ENCODE data around the gene DDX46. TPM values are rescaled to one million over a fixed set of nuclear protein-coding genes. Genes with fewer than 3 reads are reported as not detected.
A peak's percentile ranks its signal among the peaks of the same experiment; 100 is the strongest.

DDX46 gene
- total and polyA plus RNA-seq, 4 experiments from 2014 or later: 19.6 to 66.8 (median 42.5) TPM

DNA sequence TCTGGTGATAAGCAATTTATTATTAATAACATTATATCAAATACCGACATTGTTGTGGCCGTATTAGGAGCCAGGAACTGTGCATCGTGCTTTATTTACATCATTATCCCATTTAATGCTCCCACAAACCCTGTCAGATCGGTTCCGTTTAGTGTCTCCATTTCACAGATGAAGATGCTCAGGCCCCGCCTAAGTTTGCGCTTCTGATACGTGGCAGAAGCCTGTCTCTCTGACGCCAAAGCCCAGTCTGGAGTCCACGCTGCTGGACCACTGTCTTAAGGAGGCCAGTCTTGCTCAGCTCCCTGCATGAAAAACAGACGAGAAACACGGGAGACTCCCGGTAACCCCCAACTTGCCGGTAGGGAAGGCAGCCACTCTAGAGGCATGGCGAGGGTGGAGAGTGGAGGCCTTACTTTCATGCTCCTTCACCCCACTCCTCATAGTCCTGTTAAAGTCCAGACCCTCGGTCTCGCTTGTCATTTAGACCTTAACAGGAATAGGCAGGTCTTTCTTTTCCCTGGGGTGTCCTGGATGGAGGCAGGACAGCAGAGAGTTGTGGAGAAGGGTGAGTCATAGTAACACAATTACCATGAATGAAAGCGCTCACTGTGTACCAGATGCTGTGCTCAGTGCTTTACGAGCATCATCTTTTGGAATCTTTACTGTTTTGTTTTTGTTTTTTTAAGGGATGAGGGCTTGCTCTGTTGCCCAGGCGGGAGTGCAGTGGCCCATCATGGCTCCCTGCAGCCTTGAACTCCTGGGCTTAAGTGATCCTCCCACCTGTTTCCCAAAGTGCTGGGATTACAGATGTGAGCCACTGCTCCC, 116.5 kb downstream of the DDX46 start:
- Histone ChIP-seq H3K4me1 (ENCODE audit: insufficient read depth, low read length) (peaks cover 33% of the 10 kb centered on the region), H3K9me3 (ENCODE audit: control insufficient read depth in 1 of 2, low read length in 2 of 2) (no peaks in the 10 kb centered on the region), H3K27ac (ENCODE audit: low read depth, low read length) (peak overlapping the region; percentile 78), H3K4me3 (ENCODE audit: low read length in 2 of 2) (peak overlapping the region; percentile 90 to 91), H3K36me3 (ENCODE audit: insufficient read depth, low read length) (no peaks in the 10 kb centered on the region), H3K27me3 (ENCODE audit: insufficient read depth, low read length) (no peaks in the 10 kb centered on the region)
- POLR2A ChIA-PET (ENCODE audit: partially characterized antibody): interaction anchor here (0.6 to 3.8 kb wide), 10 partner anchors 12 to 649 kb away, joined by 3 to 69 read pairs (median 4); partner anchors contain the start of genes C5orf24, CAMLG, PCBD2 and PPP2CA
- peak overlapping the region; percentile 93 to 98 (median 94) for H3K4me3 Mint-ChIP-seq
- peaks cover 0 to 16% of the 10 kb centered on the region in 2 donors for H3K36me3 Mint-ChIP-seq
- no peaks in the 10 kb centered on the region for H3K9me3 Mint-ChIP-seq
- peaks cover 30 to 58% (median 45%) of the 10 kb centered on the region in 4 donors for H3K4me1 Mint-ChIP-seq
- CTCF ChIA-PET (ENCODE audit: partially characterized antibody): interaction anchor here (3.4 kb wide), 1 partner anchor 30 kb away, joined by 17 read pairs; the partner anchor contains the start of gene PCBD2
- peak overlapping the region; percentile 86 to 97 (median 96) for H3K27ac Mint-ChIP-seq
- no peaks in the 10 kb centered on the region for H3K27me3 Mint-ChIP-seq
- intact Hi-C loops (cut with micrococcal nuclease): loop anchor here (1.0 kb wide), 4 partner anchors 30 to 137 kb away; partner anchors contain the start of genes C5orf24, CAMLG, DDX46 and PCBD2
- DNase-seq: peak; percentile 11 to 47 (median 23)

DNA sequence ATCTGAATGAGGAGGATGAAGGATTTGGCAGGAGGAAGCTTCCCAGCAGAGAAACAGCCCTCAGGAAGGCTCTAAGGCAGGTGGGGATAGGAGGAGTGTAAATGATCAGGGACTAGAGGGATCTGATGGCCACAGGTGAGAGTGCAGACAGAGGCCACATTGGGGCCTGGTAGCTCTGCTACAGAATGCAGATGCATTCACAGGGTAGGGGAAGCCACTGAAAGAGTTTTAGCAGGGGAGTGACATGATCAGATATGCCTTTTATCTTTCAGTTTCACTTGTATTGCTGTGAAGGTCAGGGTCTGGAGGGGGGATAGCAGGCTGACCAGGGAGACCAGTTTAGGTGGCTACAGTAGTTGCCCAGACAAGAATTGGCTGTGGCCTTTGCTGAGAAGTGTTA, 118.6 kb downstream of the DDX46 start:
- DNase-seq: no peak
- no peaks in the 10 kb centered on the region for H3K36me3 ChIP-seq (ENCODE audit: insufficient read depth, low read length)
- H3K4me1 ChIP-seq (ENCODE audit: insufficient read depth, low read length): peaks cover 33% of the 10 kb centered on the region
- intact Hi-C loops (cut with micrococcal nuclease): no loop called here
- POLR2A ChIA-PET (ENCODE audit: partially characterized antibody): interaction anchor here (1.6 kb wide), 1 partner anchor 8 kb away, joined by 4 read pairs; no protein-coding TSS in a partner anchor
- Mint-ChIP-seq H3K27me3 (no peaks in the 10 kb centered on the region), H3K4me1 (peaks cover 34 to 65% (median 51%) of the 10 kb centered on the region in 4 donors), H3K36me3 (peaks cover 3 to 19% of the 10 kb centered on the region in 2 donors), H3K9me3 (no peaks in the 10 kb centered on the region), H3K4me3 (peak overlapping the region in 6 of 8 donors; percentile 22 to 98 (median 47)), H3K27ac (peak overlapping the region; percentile 8 to 85 (median 76))
- CTCF ChIA-PET (ENCODE audit: partially characterized antibody): no interaction called here
- no peaks in the 10 kb centered on the region for H3K9me3 ChIP-seq (ENCODE audit: control insufficient read depth in 1 of 2, low read length in 2 of 2)
- no peaks in the 10 kb centered on the region for H3K27me3 ChIP-seq (ENCODE audit: insufficient read depth, low read length)
- no peak overlapping the region for H3K27ac ChIP-seq (ENCODE audit: low read depth, low read length)
- H3K4me3 ChIP-seq (ENCODE audit: low read length in 2 of 2): no peak overlapping the region

DNA sequence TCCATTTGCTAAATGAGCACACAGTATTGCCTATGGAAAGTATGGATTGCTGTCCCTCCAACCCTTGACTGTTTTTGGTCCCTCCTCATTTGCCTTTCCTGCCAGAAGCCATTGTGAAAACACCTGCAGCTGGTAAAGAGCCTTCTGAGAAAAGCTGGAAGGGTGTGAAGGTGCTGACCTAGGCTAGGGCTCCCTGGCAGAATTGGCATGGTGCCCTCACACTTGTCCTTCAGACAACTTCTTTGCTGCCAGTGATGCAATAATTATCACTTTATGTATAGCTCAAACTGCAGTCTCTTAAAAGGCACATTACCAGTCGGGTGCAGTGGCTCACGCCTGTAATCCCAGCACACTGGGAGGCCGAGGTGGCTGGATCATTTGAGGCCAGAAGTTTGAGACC, 119.8 kb downstream of the DDX46 start:
- no peaks in the 10 kb centered on the region for H3K9me3 Mint-ChIP-seq
- H3K4me3 Mint-ChIP-seq: peak overlapping the region in 1 of 8 donors; percentile 3
- POLR2A ChIA-PET (ENCODE audit: partially characterized antibody): interaction anchor here (1.6 kb wide), 1 partner anchor 26 kb away, joined by 5 read pairs; the partner anchor contains the start of gene PCBD2
- Histone ChIP-seq H3K27me3 (ENCODE audit: insufficient read depth, low read length) (no peaks in the 10 kb centered on the region), H3K36me3 (ENCODE audit: insufficient read depth, low read length) (no peaks in the 10 kb centered on the region), H3K4me3 (ENCODE audit: low read length in 2 of 2) (no peak overlapping the region), H3K4me1 (ENCODE audit: insufficient read depth, low read length) (peaks cover 32% of the 10 kb centered on the region), H3K9me3 (ENCODE audit: control insufficient read depth in 1 of 2, low read length in 2 of 2) (no peaks in the 10 kb centered on the region), H3K27ac (ENCODE audit: low read depth, low read length) (no peak overlapping the region)
- CTCF ChIA-PET (ENCODE audit: partially characterized antibody): interaction anchor here (2.2 kb wide), 1 partner anchor 26 kb away, joined by 7 read pairs; the partner anchor contains the start of gene PCBD2
- H3K4me1 Mint-ChIP-seq: peaks cover 34 to 62% (median 49%) of the 10 kb centered on the region in 4 donors
- peaks cover 3 to 19% of the 10 kb centered on the region in 2 donors for H3K36me3 Mint-ChIP-seq
- no peaks in the 10 kb centered on the region for H3K27me3 Mint-ChIP-seq
- H3K27ac Mint-ChIP-seq: peak overlapping the region in 4 of 7 donors; percentile 3 to 83 (median 26)
- DNase-seq: no peak
- intact Hi-C loops (cut with micrococcal nuclease): no loop called here

DNA sequence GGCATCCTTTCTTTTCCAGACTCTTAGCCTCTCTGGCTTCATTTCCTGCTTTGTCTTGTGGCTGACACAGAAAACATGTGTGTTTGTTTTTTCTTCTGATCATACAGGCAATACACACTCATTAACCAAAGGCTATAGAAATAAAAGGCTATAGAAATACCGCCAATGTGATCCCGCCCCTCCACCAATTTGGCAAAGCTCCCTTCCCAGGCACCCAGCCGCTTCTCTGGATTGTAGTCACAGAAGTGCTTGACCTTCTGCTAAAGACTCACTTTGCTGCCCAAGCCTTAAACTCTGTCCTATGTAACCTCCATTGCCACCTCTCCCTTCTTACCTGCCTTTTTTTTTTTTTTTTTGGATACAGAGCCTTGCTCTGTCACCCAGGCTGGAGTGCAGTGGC, 120.9 kb downstream of the DDX46 start:
- Mint-ChIP-seq H3K36me3 (peaks cover 3 to 16% of the 10 kb centered on the region in 2 donors), H3K27me3 (no peaks in the 10 kb centered on the region), H3K4me3 (peak overlapping the region in 2 of 8 donors; percentile 16 to 50), H3K9me3 (no peaks in the 10 kb centered on the region), H3K27ac (peak overlapping the region in 5 of 7 donors; percentile 19 to 53 (median 51)), H3K4me1 (peaks cover 33 to 59% (median 46%) of the 10 kb centered on the region in 4 donors)
- no peaks in the 10 kb centered on the region for H3K9me3 ChIP-seq (ENCODE audit: control insufficient read depth in 1 of 2, low read length in 2 of 2)
- ChIA-PET POLR2A (ENCODE audit: partially characterized antibody) (interaction anchor here (1.6 kb wide), 1 partner anchor 25 kb away, joined by 5 read pairs; the partner anchor contains the start of gene PCBD2), CTCF (ENCODE audit: partially characterized antibody) (interaction anchor here (1.1 to 2.2 kb wide), 2 partner anchors 25 to 33 kb away, joined by 3 to 7 read pairs; partner anchors contain the start of gene PCBD2)
- H3K27me3 ChIP-seq (ENCODE audit: insufficient read depth, low read length): no peaks in the 10 kb centered on the region
- H3K36me3 ChIP-seq (ENCODE audit: insufficient read depth, low read length): no peaks in the 10 kb centered on the region
- H3K4me3 ChIP-seq (ENCODE audit: low read length in 2 of 2): no peak overlapping the region
- no peak overlapping the region for H3K27ac ChIP-seq (ENCODE audit: low read depth, low read length)
- peaks cover 26% of the 10 kb centered on the region for H3K4me1 ChIP-seq (ENCODE audit: insufficient read depth, low read length)
- intact Hi-C loops (cut with micrococcal nuclease): no loop called here
- no peak for DNase-seq

Other genes with a start within 250 kb of the DDX46 start
- gene JADE2, start 233.1 kb upstream of the DDX46 start, total RNA-seq: 100 to 1,000 TPM; 265 to 276 TPM
- 10 to 100 TPM in 1 of 2 donors, 1 to 10 TPM in 1; 9.1 to 42.6 TPM for gene JADE2, start 233.1 kb upstream of the DDX46 start, polyA plus RNA-seq
- 10 to 100 TPM; 47.5 to 51.4 TPM for gene SAR1B, start 126.0 kb upstream of the DDX46 start, total RNA-seq
- 10 to 100 TPM; 42.2 to 47.6 TPM for gene SAR1B, start 126.0 kb upstream of the DDX46 start, polyA plus RNA-seq
- 10 to 100 TPM; 16.1 to 16.6 TPM for gene SEC24A, start 110.0 kb upstream of the DDX46 start, total RNA-seq
- 1 to 10 TPM; 7.5 to 8.6 TPM for gene SEC24A, start 110.0 kb upstream of the DDX46 start, polyA plus RNA-seq
- gene CAMLG, start 20.2 kb upstream of the DDX46 start, total RNA-seq: 10 to 100 TPM; 26.7 to 33.8 TPM
- 10 to 100 TPM; 41.0 to 48.2 TPM for gene CAMLG, start 20.2 kb upstream of the DDX46 start, polyA plus RNA-seq
- 10 to 100 TPM; 33.4 to 33.9 TPM for gene C5orf24, start 87.2 kb downstream of the DDX46 start, total RNA-seq
- 1 to 10 TPM; 9.2 TPM for gene C5orf24, start 87.2 kb downstream of the DDX46 start, polyA plus RNA-seq
- 10 to 100 TPM; 42.8 to 52.0 TPM for gene TXNDC15, start 115.6 kb downstream of the DDX46 start, total RNA-seq
- 10 to 100 TPM; 14.4 to 23.0 TPM for gene TXNDC15, start 115.6 kb downstream of the DDX46 start, polyA plus RNA-seq
- gene PCBD2, start 146.4 kb downstream of the DDX46 start, total RNA-seq: 10 to 100 TPM; 13.1 to 15.6 TPM
- 10 to 100 TPM; 11.5 to 11.6 TPM for gene PCBD2, start 146.4 kb downstream of the DDX46 start, polyA plus RNA-seq
- gene CATSPER3, start 209.1 kb downstream of the DDX46 start, total RNA-seq: 1 to 10 TPM in 1 of 2 experiments, under 1 TPM in 1; 0.94 to 1.8 TPM
- under 1 TPM in 1 of 2 donors, not detected in 1; 0.68 TPM for gene CATSPER3, start 209.1 kb downstream of the DDX46 start, polyA plus RNA-seq